GM21825 (cell line): Measurements from ENCODE around the gene FAHD1.
"Not testable (repeated sequence)": the region's sequence is repeated elsewhere in the genome, so short reads cannot be mapped to it uniquely, and the experiment has no call there.

Experiments
- ATAC-seq: cut with Tn5 transposase; IDR thresholded peaks from one replicate; pipeline ENCODE4 v1.9.1; 2021; ENCODE audit warnings: mild to moderate bottlenecking, moderate library complexity; ENCODE audit not compliant: unreplicated experiment

FAHD1 gene

DNA sequence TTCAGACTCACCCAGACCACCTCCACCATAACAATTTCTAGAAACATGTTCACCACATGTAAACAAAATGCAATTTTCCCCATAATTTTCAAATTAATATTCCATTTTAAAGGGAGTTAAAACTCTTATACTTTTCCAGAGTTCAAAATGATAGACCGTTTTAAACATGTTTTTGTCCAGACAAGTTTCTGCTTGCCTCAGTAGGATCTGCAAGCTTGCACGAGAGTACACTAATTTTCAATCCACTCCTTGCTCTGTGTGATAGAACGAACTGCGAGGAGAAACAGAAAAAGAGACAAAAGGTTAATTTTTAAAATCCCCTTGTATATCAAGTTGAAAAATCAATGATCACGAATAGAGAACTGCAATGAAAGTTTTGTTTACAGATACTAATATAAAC lies 7.1 kb downstream of the FAHD1 start:
- ATAC-seq, result no peak

DNA sequence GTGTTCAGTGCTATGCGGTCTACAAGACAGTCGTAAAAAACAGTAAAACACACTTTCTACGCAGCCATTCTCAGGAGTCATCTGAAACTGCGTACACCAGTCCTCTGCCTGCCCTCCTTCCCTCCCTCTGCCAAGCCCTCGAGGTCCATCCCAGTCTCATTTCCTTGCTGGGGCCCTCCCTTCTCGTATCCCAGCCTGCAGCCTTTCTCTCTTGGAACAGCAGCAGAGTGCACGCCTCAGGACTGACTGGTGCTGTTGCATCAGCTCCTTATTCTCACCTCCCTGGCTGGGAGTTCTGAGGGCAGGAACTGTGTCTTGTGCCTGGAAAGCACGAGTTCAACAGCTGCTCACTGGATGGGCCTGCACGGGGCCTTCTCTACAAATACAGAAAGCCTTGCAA lies 12.5 kb downstream of the FAHD1 start:
- no peak for ATAC-seq

- ATAC-seq, result no peak
These were observed 19.0 kb downstream of the FAHD1 start for GRCh38 chr16:1845985-1846384.

GRCh38 chr16:1846416-1846815 lies 19.4 kb downstream of the FAHD1 start:
- no peak for ATAC-seq

DNA sequence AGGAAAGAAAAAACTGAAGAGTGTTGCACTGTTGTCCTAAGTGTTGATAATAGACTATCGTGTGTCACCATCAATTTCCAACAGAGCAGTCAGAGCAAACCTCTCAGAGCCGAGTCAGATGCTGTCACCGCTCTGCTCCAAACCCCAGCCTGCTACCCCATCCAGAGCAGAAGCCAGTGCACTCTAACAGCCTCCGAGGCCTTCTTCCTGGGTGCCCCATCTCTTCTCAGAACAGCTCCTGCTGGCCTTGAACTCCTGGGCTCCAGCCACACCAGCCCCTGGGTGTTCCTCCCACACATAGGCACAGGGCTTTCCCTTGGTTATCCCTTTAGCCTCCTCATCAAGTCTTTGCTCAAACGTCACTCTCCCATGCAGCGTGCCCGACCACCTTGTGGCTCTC lies 24.0 kb downstream of the FAHD1 start:
- no peak for ATAC-seq

DNA sequence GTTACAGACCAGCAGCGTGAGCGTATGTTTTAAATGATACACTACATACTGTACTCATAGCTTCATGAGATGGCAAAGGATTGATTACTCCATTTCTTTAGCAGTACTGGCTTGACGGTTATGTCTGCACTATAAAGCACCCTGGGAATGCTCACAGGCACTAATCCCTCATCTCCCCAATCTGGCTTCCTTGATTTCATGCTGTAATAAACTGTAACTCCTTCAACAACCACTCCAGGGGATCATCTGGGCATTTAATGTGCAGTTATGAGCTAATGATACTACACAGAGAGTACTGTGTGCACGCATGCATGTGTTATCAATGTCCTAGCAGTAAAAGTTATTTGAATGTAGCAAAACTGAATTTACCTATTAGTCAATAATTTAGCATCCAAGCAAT lies 24.8 kb downstream of the FAHD1 start:
- ATAC-seq, result no peak

DNA sequence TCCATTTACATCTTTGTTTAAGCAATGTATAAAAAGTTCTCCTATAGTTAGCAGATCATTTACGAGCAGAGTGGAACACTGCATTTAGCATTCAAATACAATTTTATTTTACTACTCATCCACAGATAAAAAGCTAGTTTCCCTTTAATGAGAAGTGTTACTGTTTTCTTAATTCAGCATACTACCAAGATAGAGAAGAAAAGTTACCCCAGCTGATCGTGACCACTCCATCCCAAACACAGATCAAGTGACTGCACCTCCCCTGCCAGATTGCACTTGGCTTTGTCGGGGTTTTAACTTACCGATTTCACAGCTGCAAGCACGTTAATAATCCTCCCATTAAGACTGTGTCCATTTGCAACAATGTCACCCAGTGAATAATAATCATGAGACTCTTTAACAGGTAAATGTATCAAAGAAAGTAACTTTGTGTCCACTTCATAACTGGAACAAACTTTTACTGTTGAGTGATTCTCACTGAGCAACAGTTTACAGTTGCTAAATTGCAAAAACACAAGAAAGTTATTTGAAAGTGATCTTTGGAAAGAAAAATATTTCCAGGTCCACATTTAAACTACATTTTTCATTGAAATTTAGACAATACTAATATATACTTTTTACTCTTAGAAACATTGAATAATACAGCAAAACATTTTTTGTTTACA lies 30.6 kb downstream of the FAHD1 start:
- no peak for ATAC-seq

DNA sequence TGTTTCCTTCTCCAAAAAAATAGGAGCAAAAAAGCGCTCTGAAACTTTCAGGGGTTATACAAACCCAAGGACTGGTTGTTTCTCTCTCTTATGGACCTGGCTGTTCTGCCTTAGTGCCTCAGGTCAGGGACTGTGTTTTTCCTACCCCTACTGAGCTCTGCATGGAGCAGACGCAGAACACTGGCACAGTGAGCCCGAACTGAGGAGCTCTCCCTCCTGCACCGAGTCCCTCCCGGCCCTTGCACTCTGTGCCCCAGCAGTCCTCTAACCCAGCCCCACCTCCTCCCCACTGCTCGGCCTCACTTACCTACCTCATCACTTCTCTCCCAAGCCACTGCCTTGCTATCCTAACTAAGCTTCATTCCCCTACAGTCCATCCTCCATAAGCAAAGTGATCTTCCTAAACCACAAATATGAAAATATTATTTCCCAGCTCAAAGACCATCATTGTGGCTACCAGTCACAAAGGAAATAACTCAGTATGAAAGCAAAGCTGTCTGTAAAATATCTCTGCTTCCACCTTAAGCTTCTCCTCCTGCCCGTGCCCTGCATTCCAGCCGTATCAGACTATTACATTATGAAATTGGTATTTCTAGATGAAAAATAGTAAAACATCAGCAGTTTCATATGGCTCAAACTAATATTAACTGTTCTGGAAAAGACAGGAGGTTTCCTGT lies 31.3 kb downstream of the FAHD1 start:
- ATAC-seq, result no peak

DNA sequence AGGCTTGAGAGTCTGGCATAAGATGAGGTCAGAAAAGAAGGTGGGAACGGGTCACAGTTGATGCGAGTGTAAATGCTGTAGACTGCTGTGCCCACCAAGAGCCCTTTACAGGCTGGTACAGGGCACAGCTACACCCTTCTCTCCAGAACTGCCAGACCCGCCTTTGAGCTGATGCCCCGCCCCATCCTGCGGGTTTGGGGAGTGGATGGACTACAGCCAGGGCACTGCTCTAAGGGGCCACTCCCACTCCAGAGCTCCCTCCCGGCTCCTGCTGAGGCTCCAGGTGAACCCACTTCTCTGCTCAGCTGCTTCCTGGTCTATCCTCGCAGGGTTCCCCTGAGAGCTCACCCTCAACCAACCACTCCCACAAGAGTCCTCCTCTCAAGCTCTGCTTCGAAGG lies 32.6 kb downstream of the FAHD1 start:
- no peak for ATAC-seq

- no peak for ATAC-seq
These were observed 34.7 kb downstream of the FAHD1 start for GRCh38 chr16:1861730-1862129.

- no peak for ATAC-seq
These were observed 35.4 kb downstream of the FAHD1 start for GRCh38 chr16:1862394-1862793.

- no peak for ATAC-seq
These were observed 36.9 kb downstream of the FAHD1 start for GRCh38 chr16:1863681-1864460.

- no peak for ATAC-seq
These were observed 39.1 kb downstream of the FAHD1 start for GRCh38 chr16:1865902-1866690.

- ATAC-seq, result no peak
These were observed 43.5 kb downstream of the FAHD1 start for GRCh38 chr16:1870365-1871082.

GRCh38 chr16:1871974-1872635 lies 45.1 kb downstream of the FAHD1 start, which contains the start of gene MEIOB:
TSS of gene MEIOB (minus strand) at chr16:1872164. CDS start at chr16:1868175, 3,989 bp downstream.
- no peak for ATAC-seq

- ATAC-seq, result no peak
These were observed 47.8 kb downstream of the FAHD1 start for GRCh38 chr16:1874854-1875253.

GRCh38 chr16:1876066-1876465 lies 49.1 kb downstream of the FAHD1 start:
- ATAC-seq, result not testable (repeated sequence)

GRCh38 chr16:1876468-1876867 lies 49.5 kb downstream of the FAHD1 start:
- no peak for ATAC-seq

DNA sequence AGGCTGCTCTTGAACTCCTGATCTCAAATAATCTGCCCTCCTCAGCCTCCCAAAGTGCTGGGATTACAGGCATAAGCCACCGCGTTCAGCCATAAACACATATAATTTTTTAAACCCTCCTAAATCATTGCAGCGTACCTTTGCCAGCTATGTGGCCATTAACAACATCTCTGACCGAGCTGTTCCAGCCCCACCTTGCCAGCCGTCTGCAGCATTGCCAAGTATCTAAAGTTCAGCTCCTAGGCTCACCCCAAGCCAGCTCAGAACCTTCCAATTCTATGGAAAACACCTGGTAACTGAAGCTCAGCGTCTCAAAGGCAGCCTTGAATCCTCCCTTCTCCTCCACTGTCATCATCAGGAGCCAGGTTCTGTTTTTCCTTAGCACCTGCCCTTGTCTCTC lies 50.1 kb downstream of the FAHD1 start:
- no peak for ATAC-seq

- no peak for ATAC-seq
These were observed 50.8 kb downstream of the FAHD1 start for GRCh38 chr16:1877804-1878203.
